HTR-8/SVneo (cell line): Measurements from ENCODE around the gene KCNE3.
"Not testable (repeated sequence)": the region's sequence is repeated elsewhere in the genome, so short reads cannot be mapped to it uniquely, and the experiment has no call there.

Source experiments
- DNase-seq: peaks from one replicate; pipeline ENCODE4 v3.0.0; 2011; ENCODE audit warnings: low spot score, mixed read lengths; ENCODE audit not compliant: insufficient read length
- FAIRE-seq: peaks from 2 replicates; lab custom pipeline; 2011; peaks lifted over from hg19 to GRCh38; lab: Jason Lieb, UNC

Gene KCNE3

DNA sequence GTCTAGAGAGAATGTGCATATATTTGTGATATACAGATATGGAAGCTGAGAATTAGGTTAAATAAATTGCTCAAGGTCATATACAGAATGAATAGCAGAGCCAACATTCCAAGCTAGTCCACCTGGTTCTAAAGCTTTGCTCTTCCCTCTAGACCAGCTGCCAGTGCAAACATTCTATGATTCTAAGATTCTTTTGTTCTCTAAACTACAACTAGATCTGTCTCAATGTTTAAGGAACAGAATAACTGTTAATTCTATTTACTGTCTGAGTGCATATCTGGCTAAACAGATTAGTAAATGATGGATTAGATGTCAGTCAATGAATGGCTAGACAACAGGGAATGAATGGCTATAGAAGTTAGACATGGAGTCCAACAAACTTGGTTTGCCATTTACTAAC, 19.6 kb downstream of the KCNE3 start:
- no peak for DNase-seq
- no peak for FAIRE-seq

DNA sequence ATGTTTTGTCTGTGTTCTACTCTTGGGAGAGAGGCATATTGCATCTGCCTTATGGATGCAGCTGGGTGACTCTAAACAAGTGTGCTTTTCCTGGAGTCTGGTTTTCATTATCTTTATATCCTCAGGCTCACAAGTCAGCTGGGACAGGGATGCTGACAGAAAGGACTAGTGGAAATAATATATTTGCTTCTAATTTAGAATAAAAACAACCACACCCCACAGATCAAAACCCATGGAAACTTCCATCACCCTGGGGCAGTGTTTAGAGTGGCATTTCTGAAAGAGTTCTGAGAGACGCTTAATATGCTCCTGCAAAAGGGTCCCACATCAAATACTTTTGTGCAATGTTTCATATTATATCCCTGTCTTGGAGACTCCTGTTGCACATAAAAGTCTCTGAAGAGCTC, 20.8 kb downstream of the KCNE3 start:
- DNase-seq (no peak), FAIRE-seq (no peak)

DNA sequence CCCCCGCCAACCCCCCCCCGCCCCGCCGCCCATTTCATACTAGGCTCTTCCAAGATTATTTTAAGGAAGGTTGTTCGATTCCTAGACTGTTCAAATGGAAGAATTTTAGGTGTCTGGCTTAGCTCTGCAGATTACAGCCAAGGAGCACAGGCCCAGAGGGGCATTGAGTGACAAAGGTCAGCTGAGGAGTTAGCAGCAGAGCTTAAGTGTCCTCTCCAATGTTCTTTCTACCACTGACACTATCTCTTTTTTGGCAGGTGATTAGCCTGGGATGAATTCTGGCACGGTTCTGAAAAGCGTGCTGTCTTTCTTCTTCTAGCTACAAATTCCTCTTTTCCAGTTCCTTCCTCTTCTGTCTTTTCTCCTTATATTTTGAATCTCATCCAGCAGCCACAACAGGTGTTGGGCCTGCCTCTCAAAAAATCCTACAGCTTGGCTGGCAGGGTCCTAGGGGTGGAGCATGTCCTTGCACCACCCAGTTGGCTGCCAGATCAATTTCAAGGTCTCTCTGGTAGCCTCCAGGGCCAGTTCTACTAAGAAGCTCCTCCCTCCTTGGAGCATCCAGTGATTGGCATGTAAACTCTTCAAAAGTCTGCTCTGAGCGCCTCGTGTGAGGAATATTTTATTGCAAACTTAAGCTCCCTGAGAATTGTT, 23.0 kb downstream of the KCNE3 start:
- no peak for DNase-seq
- FAIRE-seq, result no peak

DNA sequence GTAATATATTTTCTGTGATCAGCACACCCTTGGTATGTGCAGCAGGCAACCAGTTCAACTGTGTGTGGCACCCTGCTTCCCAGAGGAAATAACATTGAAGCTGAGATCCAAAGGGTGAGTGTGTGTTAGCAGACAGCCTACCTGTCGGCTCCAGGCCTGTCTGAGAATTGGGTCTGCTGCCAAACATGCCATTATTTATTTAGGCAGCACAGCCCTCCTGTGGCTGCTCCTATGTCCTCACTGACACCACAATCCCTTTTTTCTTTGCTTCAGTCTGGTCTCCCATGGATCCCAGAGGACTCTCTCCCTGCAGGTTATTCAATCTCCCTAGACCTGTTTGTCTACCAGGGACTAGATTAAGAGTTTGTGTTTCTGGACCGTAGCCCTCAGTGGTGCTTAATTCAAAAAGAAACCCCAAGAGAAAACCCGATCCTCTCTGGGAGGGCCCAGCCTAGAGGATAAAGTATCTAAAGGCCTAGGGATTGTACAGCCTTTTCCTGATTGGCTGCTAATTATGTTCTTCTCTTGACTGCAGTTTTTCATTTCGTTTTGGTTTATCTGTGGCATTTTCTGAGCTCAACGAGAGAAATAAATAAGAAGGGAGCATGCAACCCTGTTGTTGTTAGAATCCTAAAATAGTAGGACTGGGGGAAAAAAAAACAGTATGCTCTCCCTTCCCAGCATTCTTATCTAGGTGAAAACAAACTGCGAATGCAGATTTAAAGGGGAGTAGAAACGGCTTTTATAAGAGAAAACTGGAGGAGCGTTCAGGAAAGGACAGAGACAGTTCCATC, 24.1 kb downstream of the KCNE3 start:
- no peak for FAIRE-seq

DNA sequence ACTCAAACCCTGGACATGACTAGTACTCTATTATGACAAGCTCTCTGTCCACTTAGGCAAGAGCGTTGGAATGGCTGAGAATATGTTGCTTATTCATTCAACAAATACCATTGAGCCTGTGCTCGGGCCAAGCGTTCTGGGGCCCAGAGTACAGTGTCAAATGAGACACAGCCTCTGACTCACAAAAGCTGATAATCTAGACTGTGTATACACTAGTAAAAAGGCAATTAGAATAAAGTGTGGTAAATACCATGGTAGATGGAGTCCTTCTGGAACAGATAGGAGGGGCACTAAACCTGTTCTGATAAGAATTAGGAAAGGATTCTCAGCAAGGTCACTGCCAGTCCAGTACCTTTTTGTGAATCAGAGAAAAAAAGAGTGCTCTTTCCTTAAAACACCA, 24.7 kb downstream of the KCNE3 start:
- FAIRE-seq, result no peak
- no peak for DNase-seq

More for the DNA sequence above, 24.1 kb downstream of the KCNE3 start:
- no peak for DNase-seq

DNA sequence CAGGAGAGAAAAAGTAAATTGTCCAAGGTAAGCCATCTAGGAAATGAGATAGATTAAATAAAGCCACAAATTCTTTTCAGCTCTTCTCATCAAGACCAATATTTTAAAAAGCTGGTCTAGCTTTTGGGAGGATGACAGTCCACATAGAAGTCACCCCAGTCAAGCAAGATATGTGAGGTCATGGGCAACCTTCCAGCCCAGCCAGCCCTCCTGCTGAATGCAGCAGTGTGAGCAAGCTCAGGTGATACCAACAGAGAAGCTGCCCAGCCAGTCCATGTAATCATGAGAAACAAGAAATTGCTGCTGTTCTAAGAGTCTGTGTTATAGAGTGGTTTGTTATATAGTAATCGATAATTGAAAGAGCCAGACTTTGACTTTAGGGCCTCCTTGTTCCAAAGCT, 28.7 kb downstream of the KCNE3 start:
- DNase-seq (no peak), FAIRE-seq (no peak)

DNA sequence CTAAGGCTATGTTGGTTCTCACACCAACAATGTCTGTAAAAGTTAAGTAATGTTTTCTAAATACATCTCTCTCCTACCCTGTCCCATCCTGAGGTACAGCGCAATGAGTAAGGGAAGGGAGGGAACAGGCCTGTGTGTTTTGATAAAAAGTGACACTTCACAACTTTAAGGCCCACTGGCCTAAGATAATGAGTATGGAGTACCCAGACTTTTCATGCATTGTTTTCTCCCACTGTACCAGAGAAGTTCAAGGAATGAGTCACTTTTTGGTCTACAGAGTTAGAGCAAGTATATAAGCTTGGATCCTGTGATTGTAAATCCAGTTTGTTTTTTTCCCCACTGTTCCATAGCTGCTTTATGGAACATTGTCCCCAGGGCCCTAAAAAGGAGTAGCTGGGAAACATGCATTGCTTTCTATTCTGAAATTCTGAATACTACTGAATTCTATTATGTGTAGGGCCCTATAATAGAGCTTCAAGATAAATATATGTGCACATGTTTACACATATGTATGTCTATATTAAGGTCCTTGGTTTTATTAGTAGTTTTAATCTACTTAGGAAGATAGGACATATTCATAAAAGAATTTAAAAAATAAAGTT, 29.8 kb downstream of the KCNE3 start:
- no peak for FAIRE-seq

DNA sequence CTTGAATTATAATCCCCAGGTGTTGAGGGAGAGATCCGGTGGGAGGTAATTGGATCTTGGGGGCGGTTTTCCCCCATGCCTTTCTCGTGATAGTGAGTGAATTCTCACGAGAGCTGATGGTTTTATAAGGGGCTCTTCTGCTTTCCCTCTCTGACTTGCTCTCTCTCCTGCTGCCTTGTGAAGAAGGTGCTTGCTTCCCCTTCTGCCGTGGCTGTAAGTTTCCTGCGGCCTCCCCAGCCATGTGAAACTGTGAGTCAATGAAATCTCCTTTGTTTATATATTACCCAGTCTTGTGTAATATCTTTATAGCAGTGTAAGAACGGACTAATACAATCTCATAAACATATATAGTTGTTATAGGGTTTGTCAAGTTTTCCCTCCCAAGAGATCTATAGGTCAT, 32.8 kb downstream of the KCNE3 start:
- DNase-seq (no peak), FAIRE-seq (no peak)

More for the DNA sequence above, 29.8 kb downstream of the KCNE3 start:
- DNase-seq, result no peak

DNA sequence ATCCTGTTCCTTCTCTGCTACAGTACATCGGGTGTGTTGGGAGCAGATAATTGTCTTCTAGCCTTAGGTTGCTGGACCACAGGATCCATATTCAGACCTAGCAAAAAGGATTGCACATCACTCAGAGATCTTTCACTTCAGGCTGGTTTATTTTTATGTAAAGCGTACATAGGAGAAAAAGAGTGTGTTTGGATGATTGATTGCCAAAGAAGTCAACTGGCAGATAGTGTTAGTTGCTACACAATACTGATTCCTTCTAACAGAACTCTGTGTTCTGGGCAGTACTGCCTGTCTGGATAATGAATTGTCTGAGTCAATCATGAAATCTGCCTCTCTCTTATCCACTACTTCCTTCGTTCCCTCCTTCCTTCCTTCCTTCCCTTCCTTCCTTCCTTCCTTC, 38.1 kb downstream of the KCNE3 start:
- no peak for FAIRE-seq
- no peak for DNase-seq

DNA sequence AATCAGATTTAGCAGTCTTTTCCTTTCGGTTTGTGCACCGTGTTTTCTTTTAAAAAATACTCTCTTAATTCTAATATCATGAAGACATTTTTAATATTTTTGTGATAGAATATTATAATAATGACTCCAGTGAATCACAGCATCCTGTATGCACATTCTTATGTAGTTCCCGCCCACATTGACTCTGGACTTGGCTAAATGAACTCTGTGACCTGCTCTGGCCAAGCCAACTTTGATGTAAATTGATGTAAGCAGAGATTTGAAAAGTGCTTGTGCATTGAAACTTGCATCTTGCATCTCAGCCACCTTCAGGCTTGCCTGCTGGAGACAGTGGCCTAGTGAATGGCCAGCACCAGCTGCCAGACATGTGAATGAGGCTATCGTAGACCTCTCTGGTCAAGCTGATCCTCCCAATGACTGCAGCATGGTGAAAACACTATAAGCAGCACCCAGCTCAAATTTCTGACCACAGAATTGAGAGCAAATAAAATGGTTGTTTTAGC, 39.9 kb downstream of the KCNE3 start:
- DNase-seq (no peak), FAIRE-seq (peak; percentile 54)

DNA sequence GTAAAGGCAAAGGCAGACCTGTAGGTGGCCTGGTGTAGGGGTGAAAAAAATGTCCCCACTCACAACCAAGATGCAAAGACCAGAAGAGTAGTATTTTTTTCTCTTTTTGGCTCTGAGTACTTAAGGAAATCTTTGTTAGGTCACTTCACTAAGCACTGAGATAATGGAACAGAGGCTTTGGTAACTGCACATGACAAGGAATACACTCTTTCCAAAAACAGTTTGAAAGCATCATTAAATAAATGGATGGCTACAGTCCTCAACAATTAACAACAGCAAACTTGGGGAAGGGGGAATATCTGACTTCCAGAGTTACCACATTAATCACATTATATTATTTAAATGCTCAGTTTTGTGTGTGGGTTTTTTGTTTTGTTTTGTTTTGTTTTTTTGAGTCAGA, 42.2 kb downstream of the KCNE3 start:
- DNase-seq (no peak), FAIRE-seq (no peak)

DNA sequence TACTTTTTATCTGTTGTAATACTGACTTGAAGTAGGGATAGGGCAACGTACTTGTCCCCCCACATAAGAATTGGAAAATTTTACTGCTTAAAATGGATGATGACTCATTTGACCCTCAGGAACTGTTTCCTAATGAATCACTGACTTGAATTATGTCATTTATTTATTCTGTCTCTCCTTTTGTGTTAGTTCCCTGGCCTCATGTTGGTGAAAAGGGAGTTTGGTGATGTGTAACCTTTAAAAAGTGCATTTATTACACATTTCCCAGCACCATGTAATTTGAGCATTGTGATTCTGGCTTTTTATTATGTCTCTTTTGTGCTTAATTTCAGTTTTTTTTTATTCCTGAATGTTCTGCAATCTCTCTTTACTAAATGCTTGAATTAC, 48.8 kb downstream of the KCNE3 start:
- FAIRE-seq (peak; percentile 49), DNase-seq (peak; percentile 67)

DNA sequence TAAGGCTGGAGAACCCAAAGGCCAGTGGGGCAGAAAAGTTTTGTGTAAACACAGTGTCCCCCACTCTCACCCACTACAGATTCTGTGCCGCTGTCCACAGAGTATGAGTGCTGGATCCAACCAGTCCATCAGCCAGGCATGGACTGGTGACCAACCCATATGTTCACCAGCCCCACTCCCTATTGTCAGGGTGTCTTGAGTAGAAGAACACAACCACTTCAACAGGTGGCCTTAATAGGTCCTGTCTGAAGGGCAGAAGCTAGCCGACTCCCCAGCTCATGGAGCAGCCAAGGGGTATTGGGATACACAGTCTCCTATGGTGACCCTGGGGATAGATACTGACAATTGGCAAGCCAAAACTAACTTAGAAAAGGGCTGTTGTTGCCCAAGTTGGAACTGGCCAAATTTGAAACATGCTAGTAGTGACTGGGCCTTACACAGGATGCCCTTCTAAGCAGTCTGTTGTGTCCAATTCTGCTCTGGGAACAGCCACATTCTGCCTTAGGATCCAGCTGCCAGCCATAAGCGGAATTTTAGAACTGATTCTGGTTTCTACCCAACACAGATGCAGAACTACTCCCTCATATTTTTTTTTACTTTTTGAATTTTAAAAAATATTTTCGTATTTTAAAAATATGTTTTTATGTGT, 49.4 kb downstream of the KCNE3 start:
- DNase-seq, result no peak
- peak; percentile 89 for FAIRE-seq

DNA sequence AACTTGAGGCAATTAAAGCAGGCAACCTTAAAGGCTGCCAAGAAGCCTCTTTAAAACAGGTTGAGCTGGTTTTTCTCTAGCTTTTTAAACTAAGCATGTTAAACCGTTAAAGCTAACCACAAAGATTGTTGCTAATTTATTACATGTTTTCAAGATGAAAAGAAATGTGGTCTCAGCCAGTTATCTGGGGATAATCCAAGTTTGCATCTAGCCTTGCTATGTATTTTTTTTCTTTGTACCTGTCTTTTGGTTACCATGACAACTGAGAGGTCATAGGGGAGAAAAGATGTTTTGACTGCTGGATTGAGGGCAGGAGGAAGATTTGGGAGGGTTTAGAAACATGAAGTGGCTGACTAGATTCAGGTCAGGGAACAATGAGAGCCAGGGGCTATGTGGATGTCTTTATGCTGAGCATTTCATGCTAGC, 50.0 kb downstream of the KCNE3 start:
- DNase-seq, result no peak
- FAIRE-seq, result no peak

DNA sequence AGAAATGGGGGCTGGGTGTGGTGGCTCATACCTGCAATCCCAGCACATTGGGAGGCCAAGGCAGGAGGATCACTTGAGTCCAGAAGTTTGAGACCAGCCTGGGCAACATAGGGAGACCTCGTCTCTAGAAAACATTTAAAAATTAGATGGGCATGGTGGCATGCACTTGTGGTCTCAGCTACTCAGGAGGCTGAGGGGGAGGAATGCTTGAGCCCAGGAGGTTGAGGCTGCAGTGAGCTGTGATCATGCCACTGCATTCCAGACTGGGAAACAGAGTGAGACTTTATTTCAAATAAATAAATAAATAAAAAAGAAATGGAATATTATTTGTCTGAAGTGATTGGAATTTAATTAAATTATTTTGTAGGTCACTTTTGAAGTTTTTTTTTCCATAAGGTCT, 50.4 kb downstream of the KCNE3 start:
- not testable (repeated sequence) for FAIRE-seq, DNase-seq

DNA sequence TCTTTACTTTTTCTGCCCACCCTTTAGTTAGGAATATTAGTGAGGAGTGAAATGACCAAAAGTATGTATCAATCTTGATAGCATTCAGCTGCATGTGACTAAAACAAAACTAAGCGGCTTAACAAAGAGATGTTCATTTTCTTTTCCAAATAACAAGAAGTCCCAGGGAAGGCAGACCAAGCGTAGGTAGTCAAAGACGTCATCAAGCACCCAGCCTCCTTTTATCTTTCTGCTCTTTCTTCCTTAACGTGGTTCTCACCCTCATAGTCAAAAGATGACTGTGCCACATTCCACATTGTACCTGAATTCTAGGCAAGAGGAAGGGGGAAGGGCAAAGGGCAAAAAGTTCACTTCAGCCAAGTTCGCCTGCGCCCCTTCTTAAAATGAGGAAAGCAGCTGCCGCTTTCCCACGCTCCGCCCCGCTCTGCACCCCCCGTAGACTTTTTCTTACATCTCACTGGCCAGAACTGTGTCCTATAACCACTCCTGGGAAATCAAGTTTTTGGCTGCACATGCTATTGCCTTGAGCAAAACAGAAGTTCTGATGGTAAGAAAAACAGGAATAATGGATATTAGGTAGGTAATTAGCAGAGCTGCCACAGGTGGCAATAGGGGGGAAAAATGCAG, 54.5 kb downstream of the KCNE3 start:
- FAIRE-seq (no peak), DNase-seq (no peak)

DNA sequence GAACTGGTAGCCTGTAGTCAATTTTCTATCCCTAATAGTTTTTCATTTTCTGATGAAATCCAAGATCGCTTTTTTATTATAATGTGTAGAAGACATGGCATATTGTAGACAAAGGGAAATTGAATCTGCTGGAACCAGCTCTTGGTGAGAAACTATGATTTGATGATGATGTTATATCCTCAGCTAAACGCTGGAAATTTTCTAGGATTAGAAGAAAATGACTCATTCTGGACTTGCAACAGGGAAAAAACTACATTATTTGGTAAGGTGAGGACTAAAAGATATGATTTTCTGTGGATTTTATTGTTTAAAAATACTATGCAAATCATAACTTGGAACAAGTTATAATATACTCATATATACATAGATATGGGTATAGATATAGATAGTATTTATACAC, 55.0 kb downstream of the KCNE3 start:
- FAIRE-seq (no peak), DNase-seq (no peak)

DNA sequence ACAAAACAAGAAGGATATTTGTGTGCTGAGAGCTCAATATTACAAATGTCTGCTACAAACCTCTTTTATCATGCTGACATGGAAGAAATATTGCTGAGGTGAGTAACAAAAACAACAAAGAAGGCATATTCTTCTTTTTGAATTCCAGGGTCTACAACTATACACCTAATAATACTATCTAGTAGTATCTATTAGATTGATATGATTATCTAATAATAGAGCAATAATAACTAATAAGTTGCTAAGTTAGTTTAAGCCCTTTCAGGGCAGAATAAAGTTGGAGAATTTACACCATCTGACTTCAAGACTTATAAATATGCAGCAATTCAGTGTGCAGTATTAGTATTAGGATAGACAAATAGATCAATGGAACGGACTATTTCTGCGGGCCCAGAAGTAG, 57.7 kb downstream of the KCNE3 start:
- FAIRE-seq (no peak), DNase-seq (no peak)
